Spleen (tissue), 11 donors: ENCODE data around the gene KSR2. TPM values are rescaled to one million over a fixed set of nuclear protein-coding genes. Genes with fewer than 3 reads are reported as not detected.

ENCODE experiments used
- DNase-seq: peaks from one replicate; pipeline ENCODE4 v3.0.0-alpha.2; 2020
- H3K27ac ChIP-seq, 8 donors: fragments of 200-600 bp; sonication (generic) in 7 of 8; 1 replicate in 4 of 8; 2 replicates in 4 of 8; pipeline versions ENCODE4 v1.5.0 to v1.8.0; 2016 to 2021; ENCODE audit warnings: inconsistent platforms in 4 of 8, mild to moderate bottlenecking in 4 of 8, moderate library complexity in 1 of 8
- H3K27me3 ChIP-seq, 7 donors: fragments of 200-600 bp; sonication (generic) in 6 of 7; replicated peaks in 1 of 7; 1 replicate in 4 of 7; 2 replicates in 3 of 7; pipeline versions ENCODE4 v1.5.0 to v1.8.0; 2016 to 2021; ENCODE audit warnings: inconsistent platforms in 3 of 7, mild to moderate bottlenecking in 1 of 7
- H3K36me3 ChIP-seq, 6 donors: fragments of 200-600 bp; sonication (generic) in 5 of 6; 1 replicate in 4 of 6; 2 replicates in 2 of 6; pipeline versions ENCODE4 v1.5.0 to v1.8.0; 2016 to 2021; ENCODE audit warnings: inconsistent platforms in 2 of 6
- H3K4me1 ChIP-seq, 6 donors: fragments of 200-600 bp; sonication (generic) in 5 of 6; 1 replicate in 3 of 6; 2 replicates in 3 of 6; pipeline versions ENCODE4 v1.5.0 to v1.8.0; 2016 to 2021; ENCODE audit warnings: inconsistent platforms in 3 of 6
- H3K4me3 ChIP-seq, 8 donors: fragments of 200-600 bp; sonication (generic) in 7 of 8; 1 replicate in 4 of 8; 2 replicates in 4 of 8; pipeline versions ENCODE4 v1.5.0 to v1.8.0; 2016 to 2021; ENCODE audit warnings: inconsistent platforms in 4 of 8, mild to moderate bottlenecking in 4 of 8, moderate library complexity in 2 of 8
- H3K9me3 ChIP-seq, 8 donors: fragments of 200-600 bp; sonication (generic) in 7 of 8; 1 replicate in 4 of 8; 2 replicates in 4 of 8; pipeline versions ENCODE4 v1.5.0 to v1.8.0; 2016 to 2021; ENCODE audit warnings: inconsistent platforms in 4 of 8
- CTCF ChIP-seq, 11 experiments: fragments of 200-600 bp in 7 of 11; fragments of 450-650 bp in 4 of 11; sonication (generic) in 4 of 11; IDR thresholded peaks in 8 of 11; conservative IDR thresholded peaks in 3 of 11; 1 replicate in 7 of 11; 2 replicates in 4 of 11; pipeline versions ENCODE4 v1.4.0 to v1.8.0; 2016 to 2021; ENCODE audit warnings: antibody characterized with exemption in 11 of 11, inconsistent platforms in 4 of 11, mild to moderate bottlenecking in 1 of 11
- POLR2A ChIP-seq, 3 donors: fragments of 450-650 bp; IDR thresholded peaks; one replicate each; pipeline ENCODE4 v1.5.1; 2017; ENCODE audit warnings: antibody characterized with exemption in 3 of 3, mild to moderate bottlenecking in 1 of 3
- POLR2AphosphoS5 ChIP-seq, 3 donors: sonication (generic); formaldehyde crosslinking; IDR thresholded peaks; one replicate each; pipeline ENCODE4 v1.5.1; 2017; ENCODE audit warnings: antibody characterized with exemption in 3 of 3
- WGBS, 5 donors: extraction: QIAGEN DNeasy Blood & Tissue Kit in 3 of 5; methylation state at CpG; one replicate each; pipeline versions ENCODE4 v1.1.5 to v1.1.7; 2013 to 2018; 5-methylcytosine and 5-hydroxymethylcytosine counted together
- intact Hi-C: fragments of 100-400 bp; cut with DNase I; formaldehyde crosslinking; loops from one replicate; pipeline ENCODE4 v1.15.0; 2023; ENCODE audit warnings: low total_unique reads
- polyA plus RNA-seq, 3 donors: library from polyadenylated mRNA; stranded (reverse); fragments of 200-250 nt; gene quantifications; one replicate each; pipeline ENCODE4 v1.2.1, GENCODE V29; 2013
- total RNA-seq, 7 donors: library from RNA; depleted of rRNA in 3 of 7; stranded (reverse); fragments of >200 nt in 3 of 7; fragmentation: NEBNext Ultra II Directional in 4 of 7; extraction: Animal tissue kit (Norgen Biotek cat#: 25700) in 4 of 7; gene quantifications; one replicate each; pipeline versions ENCODE4 v1.1.0 to v1.2.1, GENCODE V29; 2016 to 2021
- donor health status: healthy with polysubstance abuse.
- donor health status: DM: no; HTN: no; CAD: no; lungs with moderate emphysema.
- donor health status: DM: no; HTN: no; CAD: no.
- donor health status: Bipolar disorder and iron deficiency.
- donor health status: healthy.
- donor health status: DM: no; HTN: no; CAD: no.
- donor health status: DM: yes; HTN: yes; CAD: no.

KSR2 gene
- total and polyA plus RNA-seq, 10 donors = under 0.01 to 0.09 (median 0.02) TPM; not detected in 4

GRCh38 chr12:117825827-117826226 lies 143.0 kb downstream of the KSR2 start:
- Histone ChIP-seq H3K4me1 (no peaks in the 10 kb centered on the region), H3K36me3 (no peaks in the 10 kb centered on the region), H3K9me3 (peaks cover 3 to 32% (median 22%) of the 10 kb centered on the region in 8 donors), H3K4me3 (no peak overlapping the region), H3K27ac (no peak overlapping the region), H3K27me3 (peaks cover 0 to 10% (median 0%) of the 10 kb centered on the region in 7 donors)
- intact Hi-C loops = no loop called here
- DNase-seq = no peak
- TF ChIP-seq POLR2AphosphoS5 (IDR thresholded peaks at IDR 0.05) = no peak
- TF ChIP-seq POLR2A (IDR thresholded peaks at IDR 0.05) = no peak
- no peak for TF ChIP-seq CTCF (IDR thresholded peaks at IDR 0.05 in 8 of 11, conservative IDR thresholded peaks at IDR 0.05 in 3 of 11)
- 84 to 95% (median 89%) methylated on average over 3 of the region's 3 CpGs for WGBS, 5 donors

DNA sequence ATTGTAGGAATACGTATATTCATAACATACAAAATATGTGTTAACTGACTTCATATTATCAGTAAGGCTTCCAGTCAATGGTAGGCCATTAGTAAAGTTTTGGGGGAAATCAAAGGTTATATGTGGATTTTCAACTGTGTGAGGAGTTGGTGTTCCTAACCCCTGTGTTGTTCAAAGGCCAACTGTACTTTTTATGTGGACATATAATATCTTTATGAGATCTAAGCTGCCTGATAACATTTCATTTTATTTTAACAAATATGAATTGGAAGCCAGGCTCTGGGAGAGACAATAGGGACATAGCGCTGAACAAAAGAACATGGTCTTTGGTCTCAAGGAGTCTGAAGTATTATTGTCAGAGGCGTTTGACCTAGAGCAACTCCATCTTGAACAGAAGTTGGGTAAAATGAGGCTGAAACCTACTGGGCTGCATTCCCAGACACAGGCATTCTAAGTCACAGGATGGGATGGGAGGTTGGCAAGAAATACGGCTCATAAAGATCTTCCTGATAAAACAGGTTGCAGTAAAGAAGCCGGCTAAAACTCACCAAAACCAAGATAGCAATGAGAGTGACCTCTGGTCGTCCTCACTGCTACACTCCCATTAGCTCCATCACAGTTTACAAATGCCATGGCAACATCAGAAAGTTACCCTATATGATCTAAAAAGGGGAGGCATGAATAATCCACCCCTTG lies 147.2 kb downstream of the KSR2 start:
- TF ChIP-seq CTCF (IDR thresholded peaks at IDR 0.05 in 8 of 11, conservative IDR thresholded peaks at IDR 0.05 in 3 of 11) = no peak
- TF ChIP-seq POLR2AphosphoS5 (IDR thresholded peaks at IDR 0.05) = no peak
- TF ChIP-seq POLR2A (IDR thresholded peaks at IDR 0.05) = no peak
- DNase-seq = no peak
- intact Hi-C loops = no loop called here
- WGBS, 5 donors = 74 to 83% (median 79%) methylated on average over 6 of the region's 6 CpGs
- H3K27ac ChIP-seq = no peak overlapping the region
- no peak overlapping the region for H3K4me3 ChIP-seq
- H3K36me3 ChIP-seq = no peaks in the 10 kb centered on the region
- peaks cover 0 to 23% (median 0%) of the 10 kb centered on the region in 7 donors for H3K27me3 ChIP-seq
- H3K4me1 ChIP-seq = no peaks in the 10 kb centered on the region
- peaks cover 0 to 4% (median 0%) of the 10 kb centered on the region in 8 donors for H3K9me3 ChIP-seq

GRCh38 chr12:117820216-117820907 lies 148.4 kb downstream of the KSR2 start:
- Histone ChIP-seq H3K27ac (no peak overlapping the region), H3K4me1 (no peaks in the 10 kb centered on the region)
- WGBS, 5 donors = 72 to 84% (median 77%) methylated on average over 12 of the region's 12 CpGs

More at GRCh38 chr12:117820216-117820907, 148.4 kb downstream of the KSR2 start:
- peaks cover 0 to 15% (median 0%) of the 10 kb centered on the region in 8 donors for H3K9me3 ChIP-seq
- H3K27me3 ChIP-seq = peaks cover 0 to 23% (median 0%) of the 10 kb centered on the region in 7 donors
- no peak for DNase-seq
- intact Hi-C loops = no loop called here
- H3K4me3 ChIP-seq = no peak overlapping the region
- no peaks in the 10 kb centered on the region for H3K36me3 ChIP-seq
- TF ChIP-seq POLR2A (IDR thresholded peaks at IDR 0.05) (no peak), POLR2AphosphoS5 (IDR thresholded peaks at IDR 0.05) (no peak), CTCF (IDR thresholded peaks at IDR 0.05 in 8 of 11, conservative IDR thresholded peaks at IDR 0.05 in 3 of 11) (no peak)
